ENCODE data around the gene METTL21A.
A peak's percentile ranks its signal among the peaks of the same experiment; 100 is the strongest.

The METTL21A gene

GRCh38 chr2:207629553-207629952 is 4.4 kb upstream of the METTL21A start:
- DNase-seq (ENCODE audit: low read depth) = no peak
- H3K4me3 ChIP-seq (ENCODE audit: low read depth, low read length) = no peak overlapping the region

- peak overlapping the region; percentile 83 for H3K4me3 ChIP-seq (ENCODE audit: low read depth, low read length)
- no peak for DNase-seq (ENCODE audit: low read depth)
Observed at GRCh38 chr2:207624185-207625013, 795 bp downstream of the METTL21A start.

- no peak for DNase-seq (ENCODE audit: low read depth)
Observed at GRCh38 chr2:207621501-207622039, 3.6 kb downstream of the METTL21A start.

GRCh38 chr2:207619764-207620203 is 5.4 kb downstream of the METTL21A start:
- no peak for DNase-seq (ENCODE audit: low read depth)

More at GRCh38 chr2:207621501-207622039, 3.6 kb downstream of the METTL21A start:
- no peak overlapping the region for H3K4me3 ChIP-seq (ENCODE audit: low read depth, low read length)

GRCh38 chr2:207617011-207617671 is 8.1 kb downstream of the METTL21A start:
- peak; percentile 85 for DNase-seq (ENCODE audit: low read depth)
- no peak overlapping the region for H3K4me3 ChIP-seq (ENCODE audit: low read depth, low read length)

More at GRCh38 chr2:207619764-207620203, 5.4 kb downstream of the METTL21A start:
- no peak overlapping the region for H3K4me3 ChIP-seq (ENCODE audit: low read depth, low read length)

GRCh38 chr2:207616185-207616584 is 9.0 kb downstream of the METTL21A start:
- DNase-seq (ENCODE audit: low read depth) = no peak
- H3K4me3 ChIP-seq (ENCODE audit: low read depth, low read length) = no peak overlapping the region

- DNase-seq (ENCODE audit: low read depth) = no peak
Observed at GRCh38 chr2:207614824-207615223, 10.4 kb downstream of the METTL21A start.

GRCh38 chr2:207612714-207613113 is 12.5 kb downstream of the METTL21A start:
- no peak for DNase-seq (ENCODE audit: low read depth)
- no peak overlapping the region for H3K4me3 ChIP-seq (ENCODE audit: low read depth, low read length)

More at GRCh38 chr2:207614824-207615223, 10.4 kb downstream of the METTL21A start:
- no peak overlapping the region for H3K4me3 ChIP-seq (ENCODE audit: low read depth, low read length)

- DNase-seq (ENCODE audit: low read depth) = no peak
- no peak overlapping the region for H3K4me3 ChIP-seq (ENCODE audit: low read depth, low read length)
Observed at GRCh38 chr2:207606829-207607228, 18.4 kb downstream of the METTL21A start.

- H3K4me3 ChIP-seq (ENCODE audit: low read depth, low read length) = no peak overlapping the region
- no peak for DNase-seq (ENCODE audit: low read depth)
Observed at GRCh38 chr2:207606399-207606798, 18.8 kb downstream of the METTL21A start.

- no peak for DNase-seq (ENCODE audit: low read depth)
- H3K4me3 ChIP-seq (ENCODE audit: low read depth, low read length) = no peak overlapping the region
Observed at GRCh38 chr2:207603486-207603885, 21.7 kb downstream of the METTL21A start.

GRCh38 chr2:207601774-207602173 is 23.4 kb downstream of the METTL21A start:
- H3K4me3 ChIP-seq (ENCODE audit: low read depth, low read length) = no peak overlapping the region
- DNase-seq (ENCODE audit: low read depth) = no peak

GRCh38 chr2:207600231-207600630 is 25.0 kb downstream of the METTL21A start:
- no peak overlapping the region for H3K4me3 ChIP-seq (ENCODE audit: low read depth, low read length)
- no peak for DNase-seq (ENCODE audit: low read depth)

- DNase-seq (ENCODE audit: low read depth) = no peak
- H3K4me3 ChIP-seq (ENCODE audit: low read depth, low read length) = no peak overlapping the region
Observed at GRCh38 chr2:207599636-207600035, 25.6 kb downstream of the METTL21A start.

- no peak overlapping the region for H3K4me3 ChIP-seq (ENCODE audit: low read depth, low read length)
- DNase-seq (ENCODE audit: low read depth) = no peak
Observed at GRCh38 chr2:207594731-207595130, 30.5 kb downstream of the METTL21A start.

GRCh38 chr2:207594264-207594663 is 30.9 kb downstream of the METTL21A start:
- H3K4me3 ChIP-seq (ENCODE audit: low read depth, low read length) = no peak overlapping the region

GRCh38 chr2:207593277-207593676 is 31.9 kb downstream of the METTL21A start:
- H3K4me3 ChIP-seq (ENCODE audit: low read depth, low read length) = no peak overlapping the region
- no peak for DNase-seq (ENCODE audit: low read depth)

More at GRCh38 chr2:207594264-207594663, 30.9 kb downstream of the METTL21A start:
- DNase-seq (ENCODE audit: low read depth) = no peak

GRCh38 chr2:207589143-207589542 is 36.1 kb downstream of the METTL21A start:
- H3K4me3 ChIP-seq (ENCODE audit: low read depth, low read length) = no peak overlapping the region
- no peak for DNase-seq (ENCODE audit: low read depth)

- H3K4me3 ChIP-seq (ENCODE audit: low read depth, low read length) = no peak overlapping the region
- DNase-seq (ENCODE audit: low read depth) = no peak
Observed at GRCh38 chr2:207587305-207587704, 37.9 kb downstream of the METTL21A start.

GRCh38 chr2:207584952-207585351 is 40.2 kb downstream of the METTL21A start:
- no peak for DNase-seq (ENCODE audit: low read depth)
- no peak overlapping the region for H3K4me3 ChIP-seq (ENCODE audit: low read depth, low read length)
